K562 (cell line): ENCODE measurements around the gene TRIM62. TPM values are rescaled to one million over a fixed set of nuclear protein-coding genes. Genes with fewer than 3 reads are reported as not detected.
"Not testable (repeated sequence)": the region's sequence is repeated elsewhere in the genome, so short reads cannot be mapped to it uniquely, and the experiment has no call there.

ENCODE experiments used
- ATAC-seq: fragments of 200-7000 bp; cut with Tn5 transposase; 3 replicates; pipeline ENCODE4 v1.9.1; 2020; ENCODE audit warnings: moderate library complexity
- BruUV-seq: library from RNA; stranded (reverse); fragments of 400-500 nt; replicated peaks from 2 replicates; lab custom pipeline; 2021; lab: Mats Ljungman, UMichigan
- CTCF ChIA-PET: fragments of 300-600 bp; formaldehyde crosslinking; extraction: SDS; loops from one replicate; lab custom pipeline; 2021; ENCODE audit warnings: low intra/inter-chr PET ratio; lab: Yijun Ruan, JAX
- POLR2A ChIA-PET: fragments of 300-600, 350-650 bp; sonication (Branson Sonifier 250); formaldehyde crosslinking; extraction: SDS; loops from one replicate; lab custom pipeline; 2021; ENCODE audit warnings: antibody characterized with exemption, inconsistent platforms; lab: Yijun Ruan, JAX
- DNase-seq, 4 experiments: peaks; one replicate each; pipeline versions ENCODE4 v3.0.0 to v3.0.0-alpha.2; 2011 to 2018; ENCODE audit warnings: low spot score in 3 of 4, mixed read lengths in 3 of 4; ENCODE audit errors: extremely low read depth in 1 of 4
- FAIRE-seq: peaks from 2 replicates; lab custom pipeline; 2011; peaks lifted over from hg19 to GRCh38; lab: Jason Lieb, UNC
- H2AFZ ChIP-seq: 2 replicates; pipeline ENCODE4 v1.6.0; 2011; ENCODE audit warnings: low read depth, low read length, control low read depth, inconsistent platforms
- H3K27ac ChIP-seq: fragments of 200-600 bp; 3 replicates; pipeline ENCODE4 v1.8.0; 2011; ENCODE audit warnings: low read depth, mild to moderate bottlenecking, control low read depth, inconsistent platforms, low read length, moderate library complexity, mixed read lengths; ENCODE audit errors: extremely low read depth
- H3K27me3 ChIP-seq, 2 experiments: fragments of 300-600 bp in 1 of 2; 2 replicates in 1 of 2; 3 replicates in 1 of 2; pipeline versions ENCODE4 v1.6.0 to v1.8.0; 2011; ENCODE audit warnings: inconsistent platforms in 2 of 2, low read length in 2 of 2, mild to moderate bottlenecking in 1 of 2, mixed read lengths in 1 of 2, moderate library complexity in 1 of 2; ENCODE audit not compliant: control insufficient read depth in 2 of 2, insufficient read depth in 2 of 2
- H3K36me3 ChIP-seq: fragments of 300-600 bp; 3 replicates; pipeline ENCODE4 v1.8.0; 2011; ENCODE audit warnings: mild to moderate bottlenecking, low read length, inconsistent platforms; ENCODE audit not compliant: control insufficient read depth, insufficient read depth
- H3K4me1 ChIP-seq, 2 experiments: fragments of 200-600 bp in 1 of 2; replicated peaks in 1 of 2; 2 replicates in 1 of 2; 3 replicates in 1 of 2; pipeline versions ENCODE4 v1.5.1 to v1.8.0; 2011; ENCODE audit warnings: inconsistent platforms in 2 of 2, low read length in 2 of 2, mild to moderate bottlenecking in 1 of 2, mixed read lengths in 1 of 2, moderate library complexity in 1 of 2; ENCODE audit not compliant: control insufficient read depth in 2 of 2, insufficient read depth in 2 of 2
- H3K4me2 ChIP-seq: 2 replicates; pipeline ENCODE4 v1.6.1; 2011; ENCODE audit warnings: low read length, control low read depth, inconsistent platforms, mixed read lengths; ENCODE audit not compliant: insufficient read depth
- H3K4me3 ChIP-seq: fragments of 200-600 bp; sonication (generic), shearing (Covaris generic); 2 replicates; pipeline ENCODE4 v1.5.1; 2016; ENCODE audit warnings: control low read depth, inconsistent platforms
- H3K79me2 ChIP-seq: fragments of 200-600 bp; 3 replicates; pipeline ENCODE4 v1.8.0; 2011; ENCODE audit warnings: low read length, inconsistent platforms; ENCODE audit not compliant: control insufficient read depth, insufficient read depth
- H3K9ac ChIP-seq, 2 experiments: 2 replicates each; pipeline versions ENCODE4 v1.6.0 to v1.6.1; 2011; ENCODE audit warnings: low read depth in 2 of 2, low read length in 2 of 2, control low read depth in 1 of 2, inconsistent platforms in 1 of 2, mild to moderate bottlenecking in 1 of 2, mixed read lengths in 1 of 2; ENCODE audit not compliant: insufficient read depth in 1 of 2
- H3K9me1 ChIP-seq: one replicate; pipeline ENCODE4 v1.6.0; 2011; ENCODE audit warnings: inconsistent platforms, mild to moderate bottlenecking, low read length, moderate library complexity; ENCODE audit not compliant: control insufficient read depth, insufficient read depth
- H3K9me3 ChIP-seq: replicated peaks from 2 replicates; pipeline ENCODE4 v1.5.1; 2011; ENCODE audit warnings: low read depth, low read length, inconsistent platforms; ENCODE audit not compliant: control insufficient read depth, insufficient read depth
- H4K20me1 ChIP-seq: replicated peaks from 2 replicates; pipeline ENCODE4 v1.6.1; 2011; ENCODE audit warnings: low read length, inconsistent platforms, mixed read lengths; ENCODE audit not compliant: control insufficient read depth, insufficient read depth
- BCOR ChIP-seq: fragments of 450-650 bp; IDR thresholded peaks from 2 replicates; pipeline ENCODE4 v1.6.1; 2016
- CBX5 ChIP-seq: IDR thresholded peaks from 2 replicates; pipeline ENCODE4 v1.6.1; 2014; ENCODE audit warnings: low read depth, borderline replicate concordance
- EHMT2 ChIP-seq: fragments of 450-650 bp; IDR thresholded peaks from 2 replicates; pipeline ENCODE4 v1.6.1; 2018; ENCODE audit warnings: antibody characterized with exemption
- ELK1 ChIP-seq: sonication (generic); formaldehyde crosslinking; IDR thresholded peaks from 2 replicates; pipeline ENCODE4 v1.8.1; 2022; ENCODE audit warnings: missing genetic modification reagents
- HDAC1 ChIP-seq, 2 experiments: fragments of 450-650 bp; IDR thresholded peaks; 2 replicates each; pipeline ENCODE4 v1.6.1; 2016 to 2017; ENCODE audit warnings: inconsistent platforms in 1 of 2, mild to moderate bottlenecking in 1 of 2, moderate library complexity in 1 of 2
- HSF4 ChIP-seq: fragments of 250-450 bp; sonication (Bioruptor Pico); IDR thresholded peaks from 2 replicates; pipeline ENCODE4 v2.1.2; 2022; ENCODE audit warnings: mild to moderate bottlenecking, moderate library complexity, borderline replicate concordance
- KDM5B ChIP-seq: fragments of 200-600 bp; sonication (generic); IDR thresholded peaks from 2 replicates; pipeline ENCODE4 v1.6.1; 2012; ENCODE audit warnings: low read depth, mild to moderate bottlenecking, moderate library complexity, low read length, control low read depth, inconsistent platforms; ENCODE audit not compliant: insufficient replicate concordance
- POLR2AphosphoS2 ChIP-seq: IDR thresholded peaks from 2 replicates; pipeline ENCODE4 v1.6.1; 2012; ENCODE audit warnings: low read length, improper control_type of control experiment
- ZNF146 ChIP-seq: IDR thresholded peaks from one replicate; pipeline ENCODE4 v1.6.1; 2018; ENCODE audit warnings: missing compliant biosample characterization; ENCODE audit not compliant: unreplicated experiment
- ZNF311 ChIP-seq: fragments of 250-450 bp; sonication (Bioruptor Pico); IDR thresholded peaks from 2 replicates; pipeline ENCODE4 v1.4.0; 2020; ENCODE audit warnings: mild to moderate bottlenecking, moderate library complexity
- ZNF696 ChIP-seq: fragments of 250-450 bp; sonication (Bioruptor Pico); conservative IDR thresholded peaks from 2 replicates; pipeline ENCODE4 v1.4.0; 2020; ENCODE audit warnings: mild to moderate bottlenecking, moderate library complexity
- WGBS: fragments of 100-300 bp; shearing (Covaris generic); methylation state at CpG from one replicate; pipeline ENCODE4 v1.1.6; 2016; ENCODE audit warnings: low coverage, mixed read lengths; ENCODE audit not compliant: insufficient coverage; ENCODE audit errors: missing lambda C conversion rate; 5-methylcytosine and 5-hydroxymethylcytosine counted together
- in situ Hi-C: fragments of 300-500 bp; cut with MboI; formaldehyde crosslinking; loops from 4 replicates; pipeline ENCODE4 v1.15.0; 2018; ENCODE audit warnings: inconsistent platforms, mixed read lengths
- intact Hi-C: fragments of 100-400 bp; cut with micrococcal nuclease; formaldehyde crosslinking; loops from 2 replicates; pipeline ENCODE4 v1.14.2; 2022
- polyA plus RNA-seq, 8 experiments: library from polyadenylated mRNA; depleted of rRNA in 4 of 8; stranded (reverse) in 5 of 8; unstranded in 3 of 8; fragments of >200 nt; fragmentation: Nextera tagmentation in 2 of 8; fragmentation: Illumina TruSeq in 1 of 8; extraction: Ambion mirVana in 2 of 8; extraction: Trizol in 1 of 8; gene quantifications; 2 replicates each; pipeline versions ENCODE4 v1.2.1 to v1.2.3, GENCODE V29; 2011 to 2014; ENCODE audit warnings: inconsistent platforms in 1 of 8, missing spikeins in 1 of 8
- total RNA-seq, 7 experiments: library from RNA; depleted of rRNA in 6 of 7; stranded (reverse); fragments of >200 nt in 6 of 7; fragmentation: Illumina TruSeq in 2 of 7; extraction: Trizol in 2 of 7; gene quantifications; 2 replicates each; pipeline versions ENCODE4 v1.2.1 to v1.2.3, GENCODE V29; 2011 to 2021; ENCODE audit warnings: low replicate concordance in 1 of 7

The TRIM62 gene
- total and polyA plus RNA-seq, 9 of the 15 experiments (the other 6 are each of a cell fraction or from before 2014, with no cell fraction given), result 0.18 to 2.3 (median 0.52) TPM

- POLR2A ChIA-PET, result interaction anchor here (0.6 kb wide), 1 partner anchor 663 kb away, joined by 3 read pairs; no protein-coding TSS in a partner anchor
- H3K9me3 ChIP-seq, H3K4me2 ChIP-seq, H2AFZ ChIP-seq, intact Hi-C loops, H3K79me2 ChIP-seq, H3K9me1 ChIP-seq, in situ Hi-C loops, H3K36me3 ChIP-seq, H3K4me3 ChIP-seq, CTCF ChIA-PET, H3K27ac ChIP-seq, BruUV-seq, DNase-seq, H3K4me1 ChIP-seq, H3K9ac ChIP-seq, ATAC-seq, H4K20me1 ChIP-seq, FAIRE-seq: not testable (repeated sequence)
- 0 out of 2 replicates have a peak, but pooled peaks have one; percentile 31 for TF ChIP-seq BCOR
- peak; percentile 44 for TF ChIP-seq ZNF146 (CRISPR knock-in tag)
- peaks cover 10 to 19% of the 10 kb centered on the region in 2 experiments; a peak in 4 of 5 replicates for H3K27me3 ChIP-seq
- 14% methylated on average over 4 of the region's 4 CpGs for WGBS
These were observed 57.2 kb downstream of the TRIM62 start for GRCh38 chr1:33124647-33125046.

- ChIA-PET POLR2A (interaction anchor here (1.1 to 1.2 kb wide), 2 partner anchors 18 to 31 kb away, joined by 3 read pairs; no protein-coding TSS in a partner anchor), CTCF (no interaction called here)
- H3K27me3 ChIP-seq, result peaks cover 11 to 31% of the 10 kb centered on the region in 2 experiments; a peak in 4 of 5 replicates
- H3K4me1 ChIP-seq, result peaks cover 0 to 9% of the 10 kb centered on the region in 2 experiments; a peak in 3 of 5 replicates
- DNase-seq, result no peak
- in situ Hi-C loops (no loop called here), intact Hi-C loops (no loop called here)
- FAIRE-seq, result no peak
- H3K9me3 ChIP-seq, result peaks cover 2% of the 10 kb centered on the region; the same call in 1 of the 2 replicates
- H3K79me2 ChIP-seq, result no peaks in the 10 kb centered on the region
- H4K20me1 ChIP-seq, result no peaks in the 10 kb centered on the region; the same call in 1 of the 2 replicates
- H2AFZ ChIP-seq, result no peak overlapping the region
- TF ChIP-seq POLR2AphosphoS2 (no peak), ELK1 (CRISPR knock-in tag) (no peak), ZNF696 (CRISPR knock-in tag) (no peak), KDM5B (no peak), ZNF311 (no peak), HSF4 (CRISPR knock-in tag) (no peak), HDAC1 (IDR thresholded peaks at IDR 0.05) (no peak), CBX5 (no peak), EHMT2 (no peak)
- no peak overlapping the region for H3K27ac ChIP-seq
- no peak for ATAC-seq
- H3K4me2 ChIP-seq, result no peak overlapping the region
- no peak overlapping the region for H3K4me3 ChIP-seq
- H3K36me3 ChIP-seq, result no peaks in the 10 kb centered on the region
- H3K9ac ChIP-seq, result no peak overlapping the region
- WGBS, result 0% methylated on average over 3 of the region's 3 CpGs
- BruUV-seq, result no TSS peak
- no peaks in the 10 kb centered on the region for H3K9me1 ChIP-seq
These were observed 58.6 kb downstream of the TRIM62 start for GRCh38 chr1:33123266-33123665.
